ENCODE data around the gene RSBN1.

RSBN1 gene

GRCh38 chr1:113792986-113793385 is 19.3 kb downstream of the RSBN1 start:
- TF ChIP-seq CTCF (IDR thresholded peaks at IDR 0.05; ENCODE audit: borderline replicate concordance, insufficient read depth, low read depth, low read length): no peak
- no peak overlapping the region for H3K4me3 ChIP-seq (ENCODE audit: low read depth, low read length)

- no peak for TF ChIP-seq CTCF (IDR thresholded peaks at IDR 0.05; ENCODE audit: borderline replicate concordance, insufficient read depth, low read depth, low read length)
- H3K4me3 ChIP-seq (ENCODE audit: low read depth, low read length): no peak overlapping the region
These were observed 19.8 kb downstream of the RSBN1 start for GRCh38 chr1:113792471-113792870.

- no peak for TF ChIP-seq CTCF (IDR thresholded peaks at IDR 0.05; ENCODE audit: borderline replicate concordance, insufficient read depth, low read depth, low read length)
These were observed 23.5 kb downstream of the RSBN1 start for GRCh38 chr1:113788802-113789201.

GRCh38 chr1:113787663-113788062 is 24.6 kb downstream of the RSBN1 start:
- H3K4me3 ChIP-seq (ENCODE audit: low read depth, low read length): no peak overlapping the region
- TF ChIP-seq CTCF (IDR thresholded peaks at IDR 0.05; ENCODE audit: borderline replicate concordance, insufficient read depth, low read depth, low read length): no peak

More at GRCh38 chr1:113788802-113789201, 23.5 kb downstream of the RSBN1 start:
- H3K4me3 ChIP-seq (ENCODE audit: low read depth, low read length): no peak overlapping the region

GRCh38 chr1:113786069-113786468 is 26.2 kb downstream of the RSBN1 start:
- no peak for TF ChIP-seq CTCF (IDR thresholded peaks at IDR 0.05; ENCODE audit: borderline replicate concordance, insufficient read depth, low read depth, low read length)
- H3K4me3 ChIP-seq (ENCODE audit: low read depth, low read length): no peak overlapping the region

- H3K4me3 ChIP-seq (ENCODE audit: low read depth, low read length): no peak overlapping the region
- no peak for TF ChIP-seq CTCF (IDR thresholded peaks at IDR 0.05; ENCODE audit: borderline replicate concordance, insufficient read depth, low read depth, low read length)
These were observed 28.0 kb downstream of the RSBN1 start for GRCh38 chr1:113784104-113784779.

All from GM12875 (cell line).